Measurements from ENCODE around the gene DDX17.

Gene DDX17

GRCh38 chr22:38506118-38506962, at the start of gene DDX17:
Gene DDX17, minus strand, starts transcription at chr22:38506311.
- peak; percentile 94 to 98 (median 97) for DNase-seq

- DNase-seq, result peak; percentile 20 to 62 (median 61)
Observed at GRCh38 chr22:38554281-38554680, 48.2 kb upstream of the DDX17 start.

- peak; percentile 67 to 95 (median 94) for DNase-seq
Observed at GRCh38 chr22:38549101-38549894, 43.2 kb upstream of the DDX17 start.

- DNase-seq, result no peak
Observed at GRCh38 chr22:38540701-38541100, 34.6 kb upstream of the DDX17 start.

- DNase-seq, result peak in 2 of 3 donors; percentile 24 to 37
Observed at GRCh38 chr22:38531251-38531938, 25.3 kb upstream of the DDX17 start.

GRCh38 chr22:38524429-38524828, 18.3 kb upstream of the DDX17 start:
- DNase-seq, result peak; percentile 25 to 52 (median 49)

- no peak for DNase-seq
Observed at GRCh38 chr22:38523479-38523878, 17.4 kb upstream of the DDX17 start.

- DNase-seq, result no peak
Observed at GRCh38 chr22:38523029-38523428, 16.9 kb upstream of the DDX17 start.

- DNase-seq, result no peak
Observed at GRCh38 chr22:38519453-38520250, 13.5 kb upstream of the DDX17 start.

- DNase-seq, result no peak
Observed at GRCh38 chr22:38518620-38519019, 12.5 kb upstream of the DDX17 start.

GRCh38 chr22:38513063-38513462, 7.0 kb upstream of the DDX17 start:
- DNase-seq, result peak in 1 of 3 donors; percentile 20

GRCh38 chr22:38510416-38510970, 4.4 kb upstream of the DDX17 start:
- peak; percentile 37 to 57 (median 50) for DNase-seq

- peak; percentile 56 to 82 (median 59) for DNase-seq
Observed at GRCh38 chr22:38505541-38506117, 482 bp downstream of the DDX17 start.

GRCh38 chr22:38504731-38505540, 1.2 kb downstream of the DDX17 start:
- DNase-seq, result peak; percentile 71 to 81 (median 74)

- DNase-seq, result no peak
Observed at GRCh38 chr22:38503021-38503420, 3.1 kb downstream of the DDX17 start.

- no peak for DNase-seq
Observed at GRCh38 chr22:38501797-38502672, 4.1 kb downstream of the DDX17 start.

GRCh38 chr22:38497869-38498268, 8.2 kb downstream of the DDX17 start:
- no peak for DNase-seq

GRCh38 chr22:38494939-38495338, 11.2 kb downstream of the DDX17 start:
- no peak for DNase-seq

GRCh38 chr22:38494498-38494897, 11.6 kb downstream of the DDX17 start:
- no peak for DNase-seq

Measured in suppressor macrophage treated with lipopolysaccharide for 1 hour (primary cell).